ENCODE results near the gene GRIN2B. TPM values are rescaled to one million over a fixed set of nuclear protein-coding genes. Genes with fewer than 3 reads are reported as not detected.
A peak's percentile ranks its signal among the peaks of the same experiment; 100 is the strongest.

GRIN2B gene
- total and polyA plus RNA-seq, 7 donors = under 0.01 to 0.69 (median under 0.01) TPM; not detected in 2

DNA sequence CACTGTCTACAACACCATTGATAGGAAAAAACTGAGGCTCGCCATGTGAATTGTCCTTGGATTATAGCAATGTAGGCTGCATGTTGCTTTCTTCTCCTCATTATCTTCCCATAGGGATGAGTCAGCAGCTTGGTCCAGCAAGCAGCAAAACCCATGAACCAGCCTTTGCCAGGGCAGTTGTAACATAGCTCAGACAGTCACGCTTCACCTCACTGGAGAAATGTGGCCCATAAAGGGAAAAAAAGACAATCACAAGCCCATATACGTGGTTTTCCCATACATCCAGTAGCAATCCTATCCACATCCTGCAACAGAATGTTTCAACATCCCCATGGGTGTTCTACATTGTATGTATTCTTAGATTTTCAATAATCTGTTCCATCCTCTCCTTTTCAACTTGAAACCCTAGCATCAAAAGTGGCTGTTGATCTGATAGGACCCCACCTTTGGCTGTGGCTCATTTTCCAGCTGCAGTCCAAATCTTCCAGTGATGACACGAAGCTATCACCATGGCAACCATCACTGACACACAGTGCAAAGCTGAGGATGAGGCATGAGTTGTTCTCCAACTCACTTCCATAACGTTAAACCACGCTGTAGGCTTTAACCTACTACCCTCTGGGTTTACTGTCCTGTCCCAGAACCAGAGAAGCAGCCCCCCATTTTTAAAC is 34.0 kb downstream of the GRIN2B start:
- 84 to 90% methylated on average over 6 of the region's 6 CpGs for WGBS, 2 donors
- Histone ChIP-seq H3K4me1 (peaks cover 0 to 14% (median 4%) of the 10 kb centered on the region in 4 donors), H3K9me3 (no peaks in the 10 kb centered on the region), H3K4me3 (no peak overlapping the region), H3K27ac (no peak overlapping the region), H3K36me3 (no peaks in the 10 kb centered on the region), H3K27me3 (no peaks in the 10 kb centered on the region)
- DNase-seq = no peak
- intact Hi-C loops (cut with DNase I) = no loop called here
- TF ChIP-seq EP300 (IDR thresholded peaks at IDR 0.05) = no peak

DNA sequence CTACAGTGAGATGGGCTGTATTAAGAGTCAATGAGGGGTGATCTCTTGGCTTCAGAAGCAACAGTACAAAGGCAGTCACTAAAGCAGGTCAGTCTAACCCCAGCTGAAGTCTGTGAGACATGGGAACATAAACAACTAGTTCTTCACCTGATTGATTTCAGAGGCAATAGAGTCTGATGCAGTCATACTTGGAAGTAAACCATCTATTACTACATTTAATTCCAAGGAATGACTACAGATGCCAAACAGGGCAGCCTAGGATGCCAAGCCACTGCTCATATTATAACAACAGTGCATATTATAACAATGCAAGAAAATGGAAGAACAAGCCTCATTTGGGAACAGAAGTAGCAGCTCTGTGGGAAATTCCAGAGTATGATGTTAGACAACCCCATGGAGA is 35.8 kb downstream of the GRIN2B start:
- no peaks in the 10 kb centered on the region for H3K27me3 ChIP-seq
- TF ChIP-seq, protein P1, sequence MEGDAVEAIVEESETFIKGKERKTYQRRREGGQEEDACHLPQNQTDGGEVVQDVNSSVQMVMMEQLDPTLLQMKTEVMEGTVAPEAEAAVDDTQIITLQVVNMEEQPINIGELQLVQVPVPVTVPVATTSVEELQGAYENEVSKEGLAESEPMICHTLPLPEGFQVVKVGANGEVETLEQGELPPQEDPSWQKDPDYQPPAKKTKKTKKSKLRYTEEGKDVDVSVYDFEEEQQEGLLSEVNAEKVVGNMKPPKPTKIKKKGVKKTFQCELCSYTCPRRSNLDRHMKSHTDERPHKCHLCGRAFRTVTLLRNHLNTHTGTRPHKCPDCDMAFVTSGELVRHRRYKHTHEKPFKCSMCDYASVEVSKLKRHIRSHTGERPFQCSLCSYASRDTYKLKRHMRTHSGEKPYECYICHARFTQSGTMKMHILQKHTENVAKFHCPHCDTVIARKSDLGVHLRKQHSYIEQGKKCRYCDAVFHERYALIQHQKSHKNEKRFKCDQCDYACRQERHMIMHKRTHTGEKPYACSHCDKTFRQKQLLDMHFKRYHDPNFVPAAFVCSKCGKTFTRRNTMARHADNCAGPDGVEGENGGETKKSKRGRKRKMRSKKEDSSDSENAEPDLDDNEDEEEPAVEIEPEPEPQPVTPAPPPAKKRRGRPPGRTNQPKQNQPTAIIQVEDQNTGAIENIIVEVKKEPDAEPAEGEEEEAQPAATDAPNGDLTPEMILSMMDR (IDR thresholded peaks at IDR 0.05) = no peak
- no peak for TF ChIP-seq POLR2AphosphoS5 (IDR thresholded peaks at IDR 0.05)
- TF ChIP-seq EP300 (IDR thresholded peaks at IDR 0.05) = no peak
- no peak for TF ChIP-seq POLR2A (IDR thresholded peaks at IDR 0.05)
- no peaks in the 10 kb centered on the region for H3K36me3 ChIP-seq
- H3K9me3 ChIP-seq = no peaks in the 10 kb centered on the region
- H3K27ac ChIP-seq = no peak overlapping the region
- H3K4me1 ChIP-seq = peaks cover 0 to 7% (median under 1%) of the 10 kb centered on the region in 4 donors
- DNase-seq = no peak
- H3K4me3 ChIP-seq = no peak overlapping the region
- intact Hi-C loops (cut with DNase I) = no loop called here

DNA sequence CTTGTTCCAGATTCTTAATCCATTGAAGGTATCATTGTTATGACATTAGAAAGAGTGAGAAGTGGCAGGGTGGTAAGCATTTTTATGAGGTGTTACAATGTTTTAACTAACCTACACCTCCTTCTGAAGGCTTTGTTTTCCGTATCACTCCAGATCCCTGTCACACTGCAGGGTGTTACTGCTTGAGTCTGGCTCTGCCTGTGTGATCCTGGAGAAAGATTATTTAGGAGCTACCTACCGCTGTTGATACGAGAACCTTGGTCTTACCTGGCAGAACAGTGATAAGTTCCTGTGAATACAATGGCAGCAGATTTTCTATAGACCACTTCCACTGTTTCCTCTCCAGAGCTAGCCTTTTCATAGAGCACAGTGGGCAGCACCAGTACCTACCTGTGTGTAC is 36.2 kb downstream of the GRIN2B start:
- intact Hi-C loops (cut with DNase I) = no loop called here

DNA sequence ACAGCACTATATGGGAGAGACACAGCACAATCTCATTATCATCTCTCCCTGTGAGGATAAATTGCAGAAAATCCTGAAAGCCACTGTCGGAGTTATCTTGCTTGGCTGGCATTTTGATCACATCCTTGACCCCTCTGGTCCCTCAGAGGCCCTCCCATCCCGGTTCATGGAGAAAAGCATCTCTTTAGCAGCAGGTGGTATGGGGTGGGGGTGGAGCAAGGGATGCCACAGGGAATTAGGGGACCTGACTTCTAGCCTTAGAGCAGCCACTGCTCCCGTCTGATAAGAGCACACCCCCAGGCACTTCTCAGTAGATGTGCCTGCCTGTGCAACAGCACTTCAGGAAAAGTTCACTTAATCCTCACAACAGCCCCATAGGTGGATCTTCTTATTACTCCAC is 38.6 kb downstream of the GRIN2B start:
- intact Hi-C loops (cut with DNase I) = no loop called here
- DNase-seq = no peak
- Histone ChIP-seq H3K36me3 (no peaks in the 10 kb centered on the region), H3K4me1 (no peaks in the 10 kb centered on the region), H3K9me3 (peaks cover 0 to 1% (median 0%) of the 10 kb centered on the region in 4 donors), H3K27me3 (no peaks in the 10 kb centered on the region), H3K27ac (no peak overlapping the region), H3K4me3 (no peak overlapping the region)
- 51 to 72% methylated on average over 3 of the region's 3 CpGs for WGBS, 2 donors
- no peak for TF ChIP-seq POLR2AphosphoS5 (IDR thresholded peaks at IDR 0.05)

More for the DNA sequence above, 36.2 kb downstream of the GRIN2B start:
- H3K27ac ChIP-seq = no peak overlapping the region
- WGBS, 2 donors = 79 to 86% methylated on average over 3 of the region's 3 CpGs
- no peaks in the 10 kb centered on the region for H3K9me3 ChIP-seq
- DNase-seq = no peak
- H3K4me1 ChIP-seq = peaks cover 0 to 3% (median 0%) of the 10 kb centered on the region in 4 donors
- no peak overlapping the region for H3K4me3 ChIP-seq
- no peak for TF ChIP-seq POLR2AphosphoS5 (IDR thresholded peaks at IDR 0.05)
- TF ChIP-seq EP300 (IDR thresholded peaks at IDR 0.05) = no peak
- no peak for TF ChIP-seq POLR2A (IDR thresholded peaks at IDR 0.05)
- TF ChIP-seq, protein P1 (IDR thresholded peaks at IDR 0.05) = no peak
- H3K36me3 ChIP-seq = no peaks in the 10 kb centered on the region
- no peaks in the 10 kb centered on the region for H3K27me3 ChIP-seq

DNA sequence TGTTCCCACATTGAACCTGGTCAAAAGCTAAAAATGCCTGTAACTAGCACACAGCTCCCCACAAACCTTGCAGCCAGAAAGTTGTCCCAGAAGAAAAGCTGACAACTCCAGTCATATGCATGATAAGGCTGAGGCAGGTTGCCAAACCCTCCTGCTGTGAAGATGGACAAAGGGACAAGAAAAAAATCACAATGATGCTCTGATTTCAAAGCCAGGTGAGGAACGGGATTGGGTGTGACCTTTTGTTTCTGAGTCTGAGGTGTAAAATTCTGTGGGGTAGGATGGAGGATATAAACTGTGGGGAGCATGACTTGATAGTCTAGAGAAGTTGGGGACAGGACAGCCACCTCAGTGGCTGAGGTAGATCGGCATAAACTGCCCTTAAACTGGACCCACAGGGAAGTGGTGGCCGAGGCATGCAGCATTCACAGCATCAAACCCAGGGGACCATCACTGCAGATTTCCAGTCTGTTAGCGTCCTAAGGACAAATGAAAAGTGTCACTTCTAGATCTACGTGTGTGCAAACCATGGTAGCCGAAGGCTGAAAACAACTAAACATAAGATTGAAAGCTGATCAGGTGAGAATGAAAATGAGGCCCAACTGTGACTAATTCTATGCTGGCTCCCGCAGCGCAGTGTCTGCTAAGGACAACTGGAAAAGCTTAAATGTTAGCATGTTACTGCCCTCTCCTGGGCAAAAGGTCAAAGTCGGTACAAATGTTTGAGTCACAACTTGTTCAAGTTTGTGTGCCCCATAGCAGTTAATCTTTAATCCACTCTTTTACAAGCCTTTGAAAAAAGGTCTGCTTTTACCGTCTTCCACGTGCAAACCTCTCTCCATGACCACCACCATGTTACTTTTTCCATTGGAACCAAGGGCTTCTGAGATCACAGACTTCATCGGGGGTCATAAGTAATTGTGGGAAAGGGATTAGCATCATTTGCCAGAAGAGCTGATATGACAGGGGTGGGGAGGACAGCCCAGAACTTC is 39.8 kb downstream of the GRIN2B start:
- H3K9me3 ChIP-seq = peaks cover 0 to 1% (median 0%) of the 10 kb centered on the region in 4 donors
- TF ChIP-seq, protein P1 (IDR thresholded peaks at IDR 0.05) = peak in 2 of 4 experiments; percentile 11 to 13
- TF ChIP-seq POLR2A (IDR thresholded peaks at IDR 0.05) (no peak), POLR2AphosphoS5 (IDR thresholded peaks at IDR 0.05) (no peak), EP300 (IDR thresholded peaks at IDR 0.05) (no peak)
- no peak overlapping the region for H3K4me3 ChIP-seq
- intact Hi-C loops (cut with DNase I) = no loop called here
- no peaks in the 10 kb centered on the region for H3K36me3 ChIP-seq
- WGBS, 2 donors = 14 to 23% methylated on average over 12 of the region's 12 CpGs
- no peaks in the 10 kb centered on the region for H3K27me3 ChIP-seq
- no peak overlapping the region for H3K27ac ChIP-seq
- no peaks in the 10 kb centered on the region for H3K4me1 ChIP-seq
- DNase-seq = no peak

Measured in sigmoid colon (tissue), 7 donors.